MM.1S (cell line): ENCODE data around the gene POLR2H.

Source experiments
- CTCF ChIP-seq: fragments of 300-600 bp; sonication (generic); IDR thresholded peaks from 2 replicates; pipeline ENCODE4 v1.5.1; 2016; ENCODE audit warnings: antibody characterized with exemption, low read length, mixed read lengths
- EZH2 ChIP-seq: fragments of 300-600 bp; sonication (generic); optimal IDR thresholded peaks from 2 replicates; pipeline ENCODE3; 2017; ENCODE audit warnings: low read depth, mild to moderate bottlenecking, antibody characterized with exemption, low read length, mixed read lengths

DNA sequence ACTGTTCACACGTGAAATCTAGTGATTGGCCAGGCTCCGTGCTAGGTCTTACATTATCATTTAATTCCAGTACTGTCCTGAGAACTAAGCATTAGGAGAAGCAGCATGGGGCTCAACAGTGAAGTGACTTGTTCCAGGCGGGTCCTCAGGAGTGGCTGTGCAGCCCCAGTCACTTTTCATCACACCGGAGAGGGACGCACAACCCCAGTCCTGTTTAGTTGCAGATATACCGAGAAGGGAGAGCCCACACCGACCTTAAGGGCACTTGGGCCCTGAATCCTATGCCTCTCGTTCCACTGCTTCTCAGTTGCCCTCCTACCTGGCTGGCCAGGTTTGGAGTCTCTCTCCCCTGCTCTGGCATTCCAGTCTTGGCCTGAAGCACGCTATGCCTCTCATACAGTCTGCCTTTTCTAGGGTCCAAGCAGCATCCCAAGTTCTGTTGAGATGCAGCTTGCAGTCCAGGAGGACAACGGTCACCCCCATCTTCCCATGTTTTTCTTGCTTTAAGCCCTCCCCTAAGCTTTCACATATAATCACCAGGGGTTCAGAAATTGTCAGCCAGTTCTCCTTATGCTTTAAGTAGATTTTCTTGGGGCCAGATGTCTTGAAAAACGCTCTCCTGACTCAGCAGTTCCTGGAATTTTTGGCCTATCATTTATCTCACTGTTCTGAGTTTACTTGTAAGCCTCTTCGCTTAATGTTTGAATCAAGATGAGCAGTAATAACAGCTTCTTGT, 14.0 kb upstream of the POLR2H start:
- TF ChIP-seq CTCF = no peak
- TF ChIP-seq EZH2 = no peak
